NCI-H345 (cell line): ENCODE results near the gene POLR3H.
"Not testable (repeated sequence)": the region's sequence is repeated elsewhere in the genome, so short reads cannot be mapped to it uniquely, and the experiment has no call there.

Experiments
- DNase-seq: peaks from one replicate; lab custom pipeline; 2025; lab: John Stamatoyannopoulos, UW

The POLR3H gene

DNA sequence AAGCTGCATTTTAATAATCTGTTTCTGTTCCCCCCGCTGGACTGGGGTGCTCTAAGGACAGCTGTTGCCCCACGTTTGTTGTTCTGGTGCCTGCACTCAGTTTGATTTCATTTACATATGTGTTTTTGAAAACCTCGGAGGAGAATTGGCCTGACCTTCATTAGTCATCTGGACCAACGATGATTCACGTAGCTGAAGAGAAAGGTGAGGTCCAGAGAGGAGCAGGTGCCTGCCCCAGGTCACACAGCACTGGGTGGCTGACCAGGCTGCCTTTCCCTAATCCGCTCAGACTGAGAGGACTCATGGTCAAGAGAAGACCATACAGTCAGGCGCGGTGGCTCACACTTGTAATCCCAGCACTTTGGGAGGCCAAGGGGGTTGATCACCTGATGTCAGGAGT, 20.3 kb upstream of the POLR3H start:
- no peak for DNase-seq

DNA sequence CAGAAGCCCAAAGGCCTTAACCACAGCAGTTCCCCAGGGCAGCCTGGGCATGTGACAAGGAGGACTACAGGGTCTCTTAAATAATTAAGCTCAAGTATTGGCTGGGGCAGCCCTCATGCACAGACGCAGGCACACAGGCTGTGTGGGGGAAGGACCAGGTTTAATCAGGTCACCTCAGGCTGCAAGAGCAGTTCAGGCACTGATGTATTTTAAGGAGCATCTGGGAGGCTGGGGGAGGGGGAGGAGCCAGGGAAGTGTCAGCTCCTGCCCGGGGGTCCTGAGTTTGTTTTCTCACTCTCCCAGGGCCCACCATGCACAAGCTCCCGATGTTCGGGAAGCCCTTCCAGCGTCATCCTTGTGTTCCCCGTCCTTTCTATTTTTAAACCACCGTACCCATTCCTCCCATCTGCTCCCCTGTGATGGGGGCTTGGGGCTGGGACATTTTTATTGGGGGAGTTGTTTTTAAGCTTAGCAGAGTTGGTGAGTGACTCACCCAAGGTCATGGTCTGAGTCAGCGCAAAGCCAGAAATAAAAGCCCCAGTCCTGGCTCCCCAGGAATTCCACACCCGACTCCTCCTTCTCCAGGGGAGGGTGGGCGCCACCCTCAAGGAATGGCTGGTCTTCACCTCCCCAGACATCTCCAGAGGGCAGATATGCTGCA, 18.9 kb upstream of the POLR3H start:
- no peak for DNase-seq

DNA sequence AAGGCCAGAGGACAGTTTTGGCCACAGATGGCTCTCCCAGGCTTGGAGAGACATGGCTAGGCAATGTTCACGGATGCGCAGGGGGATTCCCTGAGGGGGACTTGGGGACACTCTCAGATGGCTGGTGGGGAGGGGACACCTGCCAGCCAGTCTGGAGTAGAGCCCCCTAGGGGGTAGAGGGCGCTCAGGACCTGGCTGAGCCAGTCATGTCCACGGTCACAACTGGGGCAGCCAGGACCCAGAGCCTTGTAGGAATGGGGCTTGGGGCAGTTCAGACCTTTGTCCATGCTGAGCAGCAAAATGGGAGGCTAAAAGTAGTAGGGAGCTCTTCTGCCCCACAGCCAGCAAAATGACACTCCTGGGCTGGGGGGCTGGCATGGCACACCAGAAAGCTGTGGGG, 18.2 kb upstream of the POLR3H start:
- no peak for DNase-seq

DNA sequence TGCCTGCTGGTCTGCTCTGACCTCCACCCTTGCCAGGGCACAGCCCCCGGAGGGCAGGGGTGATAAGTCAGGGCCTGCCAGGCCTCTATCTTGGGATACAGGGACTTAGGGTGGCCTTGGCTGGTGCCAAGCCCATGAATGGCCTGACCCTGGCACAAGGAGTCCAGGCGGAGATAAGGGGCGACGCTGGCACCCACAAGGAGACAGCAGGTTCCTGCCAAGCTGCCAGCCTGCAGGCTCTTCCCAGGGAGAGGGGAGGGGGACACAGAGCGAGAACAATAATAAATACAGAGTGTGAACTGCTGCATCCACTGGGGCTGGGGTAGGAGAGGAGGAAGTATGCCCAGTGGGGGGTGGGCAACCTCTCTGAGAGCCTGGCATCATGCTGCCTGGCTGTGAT, 17.5 kb upstream of the POLR3H start:
- DNase-seq, result no peak

DNA sequence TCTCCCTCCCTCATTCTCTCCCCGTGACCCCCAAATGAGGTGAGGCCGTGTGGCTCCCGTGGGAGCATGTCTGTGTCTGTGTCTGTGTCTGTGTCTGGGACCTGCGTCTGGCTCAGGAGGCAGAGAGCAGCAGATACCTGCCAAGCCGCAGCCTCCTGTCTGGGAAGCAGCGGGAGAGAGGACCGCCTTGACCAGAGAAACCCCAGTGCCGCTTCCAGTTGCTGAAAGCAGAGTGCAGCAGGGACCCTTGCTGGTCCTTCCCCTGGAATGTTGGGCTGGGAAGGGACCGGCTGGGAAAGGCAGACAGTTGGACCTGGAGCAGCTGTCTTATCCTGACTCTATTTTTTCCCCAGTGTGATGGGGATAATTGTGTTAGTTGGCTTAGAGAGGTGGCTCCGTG, 17.1 kb upstream of the POLR3H start:
- DNase-seq, result no peak

DNA sequence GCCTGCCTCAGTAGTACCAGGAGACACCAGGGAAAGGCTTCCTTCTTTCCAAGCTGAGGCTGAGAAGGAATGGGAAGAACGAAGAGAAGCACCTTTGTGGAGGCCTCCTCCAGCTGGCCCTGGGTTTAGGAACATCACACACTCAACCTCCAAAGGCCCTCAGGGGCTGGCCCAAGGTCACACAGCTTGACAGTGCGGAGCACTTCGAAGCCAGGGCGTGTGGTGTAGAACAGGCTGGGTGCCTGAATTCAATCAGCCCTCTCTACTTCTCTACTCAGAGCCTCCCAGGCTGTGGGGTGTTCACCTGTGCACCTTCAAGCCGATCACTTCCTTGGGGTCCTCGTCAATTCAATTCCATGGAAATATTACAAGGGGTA, 15.8 kb upstream of the POLR3H start:
- no peak for DNase-seq

DNA sequence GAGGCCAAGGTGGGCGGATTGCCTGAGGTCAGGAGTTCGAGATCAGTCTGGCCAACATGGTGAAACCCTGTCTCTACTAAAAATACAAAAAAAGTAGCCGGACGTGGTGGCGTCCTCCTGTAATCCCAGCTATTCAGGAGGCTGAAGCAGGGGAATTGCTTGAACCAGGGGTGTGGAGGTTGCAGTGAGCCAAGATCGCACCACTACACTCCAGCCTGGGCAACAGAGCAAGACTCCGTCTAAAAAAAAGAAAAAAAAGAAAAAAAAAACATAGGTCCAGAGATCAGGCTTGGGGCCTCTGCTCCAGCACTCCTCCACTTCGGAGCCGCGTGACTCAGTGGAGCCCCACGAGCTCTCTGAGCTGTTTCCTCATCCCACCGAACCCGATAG, 14.0 kb upstream of the POLR3H start:
- not testable (repeated sequence) for DNase-seq

DNA sequence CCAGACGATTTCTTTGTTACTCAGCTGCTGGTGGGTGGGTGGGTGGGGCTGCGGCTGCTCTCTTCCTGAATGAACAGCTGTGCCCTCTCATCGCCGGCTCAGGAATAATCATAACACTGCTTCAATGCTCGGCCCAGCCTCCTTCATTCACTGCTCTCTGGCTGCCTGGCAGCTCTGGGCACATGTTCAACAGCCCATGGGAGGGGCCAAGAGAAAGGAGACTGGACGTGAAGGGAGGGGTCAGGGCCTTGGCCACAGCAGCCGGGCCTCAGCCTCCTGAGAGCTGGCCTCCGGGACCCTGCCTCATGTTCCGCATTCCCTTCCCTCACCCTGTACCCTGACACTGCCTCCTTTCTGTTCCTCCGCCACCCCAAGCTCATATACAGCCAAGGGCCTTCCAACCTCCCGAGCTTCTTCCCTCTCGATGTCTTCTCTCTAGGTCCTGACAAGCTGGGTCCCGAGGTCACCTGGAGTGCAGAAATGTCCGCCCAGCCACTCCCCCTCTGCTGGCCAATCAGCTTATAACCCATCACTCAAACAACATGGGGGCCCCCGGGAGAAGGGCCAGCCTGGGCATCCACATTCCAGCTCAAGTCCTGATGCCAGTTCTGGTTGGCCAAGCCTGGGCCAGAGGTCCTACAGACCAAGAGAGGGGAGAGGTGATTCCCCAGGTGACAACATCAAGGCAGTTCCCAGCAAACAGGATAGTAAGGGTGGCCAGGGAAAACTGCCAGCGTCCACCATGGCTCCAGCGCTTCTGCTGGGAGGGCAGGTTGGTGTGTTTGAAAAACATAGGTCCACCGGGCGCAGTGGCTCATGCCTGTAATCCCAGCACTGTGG, 13.4 kb upstream of the POLR3H start:
- DNase-seq, result peak; percentile 61

DNA sequence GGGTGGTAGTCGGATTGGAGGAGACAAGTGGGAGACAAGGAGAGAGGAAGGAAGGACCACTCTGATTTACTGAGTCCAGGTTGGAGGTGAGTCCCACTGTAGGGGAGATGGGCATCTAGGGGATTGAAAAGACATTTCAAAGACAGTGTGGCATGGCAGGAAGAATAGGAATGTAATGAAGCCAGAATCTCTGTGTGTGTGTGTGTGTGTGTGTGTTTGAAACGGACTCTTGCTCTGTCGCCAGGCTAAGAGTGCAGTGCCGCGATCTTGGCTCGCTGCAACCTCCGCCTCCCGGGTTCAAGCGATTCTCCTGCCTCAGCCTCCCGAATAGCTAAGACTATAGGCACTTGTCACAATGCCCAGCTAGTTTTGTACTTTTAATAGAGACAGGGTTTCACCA, 12.3 kb upstream of the POLR3H start:
- DNase-seq, result no peak

DNA sequence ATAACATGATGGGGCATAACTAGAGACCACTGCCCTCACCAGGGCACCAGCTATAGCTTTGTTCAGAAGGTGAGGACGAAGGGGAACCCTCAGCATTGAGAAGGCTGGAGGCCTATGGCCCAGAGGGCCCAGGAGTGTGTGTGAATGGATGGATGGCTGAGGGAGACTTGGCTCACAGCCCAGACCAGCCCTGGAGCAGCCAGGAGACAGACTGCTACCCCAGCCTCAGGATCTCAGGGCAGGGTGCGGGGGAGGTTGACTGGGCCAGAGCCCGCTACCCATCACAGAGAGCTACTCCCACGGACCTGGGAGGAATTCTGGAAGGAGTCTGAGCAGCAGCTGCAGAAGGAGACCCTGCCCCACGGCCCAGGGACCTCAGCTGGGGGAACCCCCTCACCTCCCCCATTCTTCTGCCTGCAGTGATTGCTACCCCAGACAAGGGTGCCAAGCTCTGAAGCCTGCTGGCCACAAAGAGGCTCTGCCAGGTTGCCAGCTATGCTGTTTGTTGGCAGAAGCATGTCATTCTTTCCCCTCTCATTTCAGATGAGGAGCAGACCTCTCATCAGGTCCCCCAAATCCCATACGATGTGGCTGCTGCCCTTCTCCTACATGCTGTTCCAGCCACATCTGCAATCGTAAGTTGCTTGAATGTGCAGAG, 11.2 kb upstream of the POLR3H start:
- peak; percentile 17 for DNase-seq

DNA sequence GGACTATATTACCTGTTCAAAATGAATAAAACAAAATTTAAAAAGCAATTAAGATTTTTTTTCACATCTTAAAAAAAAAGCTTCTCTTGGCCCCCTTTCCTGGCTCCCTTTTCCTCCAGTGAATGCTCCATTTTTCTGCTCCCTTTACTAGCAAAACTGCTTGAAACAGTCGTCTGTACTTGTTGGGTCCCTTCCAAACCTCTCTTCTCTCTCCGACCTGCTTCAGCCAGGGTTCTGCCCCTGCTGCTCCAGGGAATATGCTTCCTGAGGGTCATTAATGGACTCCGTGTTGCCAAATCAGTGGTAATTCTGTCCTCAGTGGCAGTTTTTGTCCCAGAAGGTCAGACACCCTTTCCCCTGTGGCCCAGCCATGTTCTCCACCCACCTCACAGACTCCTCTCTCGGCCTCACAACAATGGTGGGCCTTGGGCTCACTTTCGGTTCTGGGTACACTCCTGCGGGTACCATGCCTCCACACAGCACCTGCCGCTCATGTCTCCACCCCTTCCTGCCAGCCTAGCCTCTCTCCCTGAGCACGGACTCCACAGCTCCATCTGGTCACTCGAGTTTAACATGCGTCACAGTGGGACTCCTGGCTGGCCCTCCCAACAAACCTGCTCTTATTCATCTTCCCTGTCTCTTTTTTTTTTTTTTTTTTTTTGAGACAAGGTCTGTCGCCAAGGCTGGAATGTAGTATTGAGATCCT, 7.8 kb upstream of the POLR3H start:
- no peak for DNase-seq

DNA sequence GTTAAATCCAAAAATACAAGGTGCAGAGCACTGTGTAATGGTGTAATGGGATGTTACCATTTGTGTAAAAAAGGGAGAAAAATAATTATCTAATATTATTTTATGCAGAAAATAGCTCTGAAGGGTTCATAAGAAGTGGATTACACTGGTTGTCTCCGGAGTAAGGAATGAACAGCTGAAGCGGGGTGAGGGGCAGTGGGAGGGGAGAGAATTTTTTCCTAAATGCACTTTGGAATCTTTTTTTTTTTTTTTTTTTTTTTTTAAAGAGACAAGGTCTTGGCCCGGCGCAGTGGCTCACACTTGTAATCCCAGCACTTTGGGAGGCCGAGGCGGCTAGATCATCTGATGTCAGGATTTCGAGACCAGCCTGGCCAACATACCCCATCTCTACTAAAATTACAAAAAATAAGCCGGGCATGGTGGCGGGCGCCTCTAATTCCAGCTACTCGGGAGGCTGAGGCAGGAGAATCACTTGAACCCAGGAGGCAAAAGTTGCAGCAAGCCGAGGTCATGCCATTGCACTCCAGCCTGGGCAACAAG, 6.8 kb upstream of the POLR3H start:
- no peak for DNase-seq

DNA sequence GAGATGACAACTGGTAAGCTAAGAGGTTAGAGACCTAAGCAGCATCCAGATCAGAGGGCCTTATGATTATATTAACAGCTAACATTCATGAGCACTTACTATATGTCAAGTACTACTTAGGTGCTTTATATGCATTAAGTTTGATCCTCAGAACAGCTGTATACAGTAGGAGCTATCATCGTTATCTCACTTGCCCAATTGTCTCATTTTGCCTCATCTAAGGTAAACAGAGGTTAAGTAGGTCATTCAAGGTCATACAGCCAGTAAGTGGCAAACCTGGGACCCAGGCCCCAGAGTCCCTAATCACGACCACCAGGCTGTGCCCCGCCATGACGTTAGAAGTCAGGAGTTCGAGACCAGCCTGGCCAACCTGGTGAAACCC, 4.6 kb upstream of the POLR3H start:
- no peak for DNase-seq

DNA sequence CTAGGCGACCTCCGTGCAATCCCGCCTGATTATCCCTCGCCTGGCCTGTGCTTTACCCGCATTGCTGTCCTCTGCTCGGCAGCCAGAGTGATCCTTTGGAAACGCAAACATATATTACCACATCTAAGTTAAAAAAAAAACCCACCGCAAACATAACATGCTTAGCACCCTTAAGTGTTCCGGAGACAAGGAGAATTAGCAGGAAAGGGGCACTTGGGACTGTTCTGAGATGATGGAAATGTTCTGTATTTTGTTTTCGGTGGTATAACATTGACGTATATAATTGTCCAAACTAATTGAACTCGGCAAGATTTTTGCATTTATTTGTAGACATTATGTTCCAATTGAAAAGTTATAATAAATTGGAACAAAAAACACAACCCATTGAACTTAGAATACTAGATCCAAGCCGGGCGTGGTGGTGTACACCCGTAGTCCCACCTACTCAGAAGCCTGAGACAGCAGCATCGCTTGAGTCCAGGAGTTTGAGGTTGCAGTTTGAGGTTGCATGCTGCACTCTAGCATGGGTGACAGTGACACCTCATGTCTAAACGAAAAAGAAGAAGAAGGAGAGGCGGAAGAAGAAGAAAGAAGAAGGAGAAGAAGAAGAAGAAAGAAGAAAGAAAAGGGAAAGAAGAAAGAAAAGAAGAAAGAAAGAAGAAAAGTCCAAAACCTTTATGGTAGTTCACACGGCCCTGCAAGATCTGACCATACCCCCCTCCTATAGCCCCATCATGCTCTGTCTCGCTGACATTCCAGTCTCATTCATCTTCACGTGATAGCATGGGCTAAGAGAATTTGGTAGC, 604 bp upstream of the POLR3H start:
- DNase-seq, result peak; percentile 7

DNA sequence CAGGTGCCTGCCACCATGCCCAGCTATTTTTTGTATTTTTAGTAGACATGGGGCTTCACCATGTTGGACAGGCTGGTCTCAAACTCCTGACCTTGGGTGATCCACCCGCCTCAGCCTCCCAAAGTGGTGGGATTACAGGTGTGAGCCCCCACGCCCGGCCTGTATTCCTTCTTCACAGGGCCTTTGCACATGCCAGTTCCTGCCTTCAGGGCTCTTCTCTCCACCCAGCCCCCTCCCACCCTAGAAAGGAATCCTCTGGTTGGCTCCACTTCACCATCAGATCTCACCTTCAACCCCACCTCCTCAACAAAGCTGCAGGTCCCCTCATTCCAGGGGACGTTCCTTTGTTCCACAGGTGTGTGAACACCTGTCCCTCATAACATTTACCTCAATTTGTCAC, 2.0 kb downstream of the POLR3H start:
- no peak for DNase-seq

DNA sequence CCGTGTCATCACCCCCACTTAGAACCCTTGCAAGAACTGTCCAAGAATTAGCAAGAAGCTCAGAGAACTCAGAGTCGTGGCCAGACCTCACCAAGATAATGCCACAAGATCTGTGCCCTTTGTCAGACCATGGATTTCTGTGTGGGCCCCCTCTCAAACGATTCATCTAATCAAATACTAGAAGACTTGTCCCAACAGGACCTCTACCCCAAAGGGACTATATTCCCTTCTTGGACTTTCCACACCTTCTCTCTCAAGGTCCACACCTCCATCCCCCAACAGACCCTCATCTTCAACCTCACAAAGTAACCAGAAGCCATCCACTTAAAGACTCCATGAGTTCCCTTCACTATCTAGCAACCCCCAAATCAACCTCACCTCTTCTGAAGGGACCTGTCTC, 2.8 kb downstream of the POLR3H start:
- DNase-seq, result no peak

DNA sequence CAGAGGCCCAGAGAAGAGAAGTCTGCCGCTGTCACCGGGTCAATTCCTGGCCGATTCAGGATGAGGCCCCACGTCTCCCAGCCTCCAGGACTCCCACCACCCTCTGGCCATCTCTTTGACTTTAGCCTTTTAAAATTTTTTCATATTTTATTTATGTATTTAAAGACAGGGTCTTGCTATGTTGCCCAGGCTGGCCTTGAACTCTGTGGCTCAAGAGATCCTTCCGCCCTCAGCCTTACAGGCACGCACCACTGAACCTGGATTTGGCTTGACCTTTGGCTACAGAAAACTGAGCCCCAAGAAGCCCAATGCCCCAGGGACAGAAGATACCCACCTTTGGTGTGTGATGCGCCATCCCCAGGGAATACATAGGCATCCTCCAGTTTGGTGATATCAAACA, 3.9 kb downstream of the POLR3H start:
- DNase-seq, result no peak

DNA sequence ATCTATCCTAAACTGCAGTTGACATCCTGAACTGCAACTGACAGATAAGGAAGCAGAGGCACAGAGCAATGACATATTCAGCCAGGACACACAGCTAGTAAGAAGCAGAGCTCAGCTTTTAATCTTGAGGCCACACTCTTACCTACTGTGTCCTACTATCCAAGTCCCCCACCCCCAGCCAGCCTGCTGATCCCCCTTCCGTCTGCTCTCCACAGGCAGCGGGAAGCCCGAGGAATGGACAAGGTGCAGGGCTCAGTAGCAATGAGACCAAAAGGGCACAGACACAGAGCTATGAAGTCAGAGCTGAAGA, 4.3 kb downstream of the POLR3H start:
- DNase-seq, result no peak

DNA sequence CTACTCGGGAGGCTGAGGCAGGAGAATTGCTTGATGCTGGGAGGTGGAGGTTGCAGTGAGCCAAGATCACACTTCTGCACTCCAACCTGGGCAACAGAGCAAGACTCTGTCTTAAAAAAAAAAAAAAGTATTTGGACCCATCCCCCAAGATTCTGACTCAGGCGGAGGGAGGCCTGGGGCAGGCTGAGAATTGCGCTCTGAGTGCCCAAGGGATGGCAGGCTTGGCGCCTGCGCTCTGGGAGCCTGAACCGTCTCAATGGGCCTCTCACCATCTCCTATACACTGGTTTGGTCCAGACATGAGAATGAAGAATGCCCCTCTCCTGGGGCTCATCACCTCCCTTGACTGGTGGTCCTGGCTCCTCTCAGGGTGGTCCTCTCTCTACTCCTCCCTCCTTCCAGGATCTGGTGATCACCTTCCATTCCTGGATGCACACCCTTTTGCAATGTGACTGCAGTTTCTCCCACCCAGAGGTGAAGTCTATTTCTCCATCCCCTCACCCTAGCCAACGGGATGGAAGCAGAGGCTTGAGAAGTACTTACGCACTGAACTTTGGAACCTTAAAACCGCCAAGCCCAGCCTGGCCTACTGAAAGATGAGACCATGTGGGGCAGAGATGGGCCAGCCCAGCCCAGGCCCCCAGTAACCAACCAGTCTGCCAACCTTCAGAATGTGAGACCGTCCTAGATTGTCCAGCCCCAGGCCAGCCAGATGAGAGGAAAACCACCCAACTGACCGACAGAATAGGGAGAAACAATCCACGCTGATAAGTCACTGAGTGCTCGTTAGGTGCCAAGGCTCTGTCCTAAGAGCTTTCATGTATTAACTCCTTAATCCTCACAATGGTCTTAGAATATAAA, 4.9 kb downstream of the POLR3H start:
- DNase-seq, result no peak

DNA sequence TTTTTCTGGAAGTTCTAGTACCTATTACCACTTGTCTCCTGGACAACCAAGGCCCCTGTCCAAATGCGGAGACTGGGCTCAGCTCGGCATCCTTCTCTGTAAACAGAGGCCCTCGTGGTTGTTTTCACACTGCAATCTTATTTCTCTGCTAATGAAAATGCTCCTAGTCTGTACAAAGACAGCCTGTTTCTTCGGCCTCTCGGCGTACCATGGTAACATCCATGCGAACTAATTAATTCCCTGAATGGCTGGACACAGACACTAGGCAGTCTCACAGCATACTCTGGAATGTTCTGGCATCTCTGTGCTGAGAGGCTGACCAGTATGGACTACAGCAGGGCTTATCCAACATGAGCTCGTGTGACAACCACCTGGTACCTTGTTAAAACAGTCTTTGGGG, 5.7 kb downstream of the POLR3H start:
- no peak for DNase-seq

DNA sequence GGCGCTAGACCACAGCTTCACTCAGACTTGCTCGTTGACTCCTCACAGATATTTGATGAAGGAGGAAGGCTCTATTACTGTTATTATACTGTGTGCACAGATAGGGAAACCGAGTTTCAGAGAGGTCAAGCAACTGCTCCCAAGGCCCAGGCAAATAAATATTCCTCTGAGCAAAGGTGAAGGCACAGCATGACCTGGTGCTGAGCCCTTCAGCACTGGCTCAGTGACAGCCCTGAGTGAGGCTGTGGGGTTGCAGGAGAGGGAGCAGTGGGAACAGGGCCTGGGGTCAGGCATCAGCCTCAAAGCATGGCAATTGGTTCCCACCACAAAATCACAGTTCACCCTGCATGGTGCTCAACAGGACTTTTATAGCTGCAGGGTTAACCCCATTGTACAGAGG, 7.1 kb downstream of the POLR3H start:
- no peak for DNase-seq
